ENCODE data around the gene NCR2. TPM values are rescaled to one million over a fixed set of nuclear protein-coding genes. Genes with fewer than 3 reads are reported as not detected.

Gene NCR2
- total RNA-seq (not detected in 2 replicates), polyA plus RNA-seq (not detected in 2 replicates)

- Histone ChIP-seq H2AFZ (no peak within 1 kb of the TSS), H3K36me3 (replicated peaks; ENCODE audit: insufficient read depth, low read depth) (no peaks in the 10 kb centered on the region), H3K4me2 (no peak within 1 kb of the TSS), H3K79me2 (no peaks in the 10 kb centered on the region), H3K9me2 (replicated peaks; ENCODE audit: insufficient read depth) (no peaks in the 10 kb centered on the region), H4K20me1 (ENCODE audit: insufficient read depth, poor library complexity, severe bottlenecking) (no peaks in the 10 kb centered on the region), H3K27me3 (peaks cover 15% of the 10 kb centered on the region), H3K4me3 (no peak within 1 kb of the TSS), H3K4me1 (ENCODE audit: insufficient read depth) (no peaks in the 10 kb centered on the region), H3K9me3 (ENCODE audit: low read depth) (no peaks in the 10 kb centered on the region), H3K27ac (no peak within 1 kb of the TSS)
- no peak for DNase-seq (ENCODE audit: low spot score)
- TF ChIP-seq EZH2phosphoT487 (IDR thresholded peaks at IDR 0.05; ENCODE audit: low read depth, severe bottlenecking, unreplicated experiment) = no peak
- TF ChIP-seq CTCF (IDR thresholded peaks at IDR 0.05; ENCODE audit: poor library complexity) = no peak
- TF ChIP-seq EZH2 (IDR thresholded peaks at IDR 0.05; ENCODE audit: borderline replicate concordance) = no peak
- WGBS (ENCODE audit: low lambda C conversion rate, missing lambda C conversion rate) = 89% methylated on average over 5 of the region's 5 CpGs
Measured at GRCh38 chr6:41335296-41335695, at the start of gene NCR2. Gene NCR2 (plus strand): TSS chr6:41335608. CDS start chr6:41335877, 269 bp downstream.

DNA sequence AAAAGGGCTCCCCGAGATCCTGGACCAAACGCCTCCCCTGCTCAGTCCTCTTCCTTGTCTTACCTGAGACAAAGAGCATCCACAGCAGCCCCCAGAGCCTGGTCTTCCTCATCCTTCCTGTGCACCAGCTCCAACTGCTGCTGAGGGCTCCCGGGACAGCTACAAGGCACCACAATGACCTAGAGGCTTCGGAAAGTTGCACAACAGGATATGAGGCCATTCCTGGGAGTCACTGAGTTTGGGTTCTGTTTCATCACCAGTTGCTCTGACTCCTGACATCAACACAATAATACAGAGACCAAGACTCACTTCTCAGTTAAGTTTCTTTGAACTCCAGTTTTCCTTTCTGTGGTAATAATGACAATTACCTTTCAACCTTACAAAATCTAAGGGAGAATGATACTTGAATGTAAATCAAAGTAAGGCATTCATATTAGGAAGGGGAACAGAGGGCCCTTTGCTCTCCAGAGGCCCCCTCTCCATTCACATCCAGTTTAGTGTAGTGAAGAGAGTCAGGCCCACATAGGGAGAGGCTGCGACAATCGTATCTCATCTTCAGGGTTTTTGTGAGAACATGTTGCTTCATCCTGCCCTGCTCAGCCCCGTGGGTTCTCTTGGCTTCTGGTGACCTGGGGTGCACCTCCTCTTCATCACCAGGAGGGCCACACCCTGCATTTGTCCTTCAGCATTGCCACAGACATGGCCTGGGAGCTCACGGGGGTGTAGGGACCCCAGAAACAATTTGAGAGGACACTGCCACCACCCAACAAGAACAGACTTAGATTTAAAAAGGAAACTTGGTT is 48.7 kb upstream of the NCR2 start, which contains the start of gene TREM1:
Gene TREM1 (minus strand): TSS at position 139 of the 803 bp plus-strand sequence. CDS start 27 bp downstream, at position 112.
- Histone ChIP-seq H3K4me1 (ENCODE audit: insufficient read depth) (peaks cover 3% of the 10 kb centered on the region), H3K36me3 (replicated peaks; ENCODE audit: insufficient read depth, low read depth) (no peaks in the 10 kb centered on the region), H3K9me2 (replicated peaks; ENCODE audit: insufficient read depth) (no peaks in the 10 kb centered on the region), H3K79me2 (no peaks in the 10 kb centered on the region), H3K27ac (peak within 1 kb of the TSS; percentile 64), H4K20me1 (ENCODE audit: insufficient read depth, poor library complexity, severe bottlenecking) (no peaks in the 10 kb centered on the region), H3K4me3 (no peak within 1 kb of the TSS), H2AFZ (no peak within 1 kb of the TSS), H3K4me2 (no peak within 1 kb of the TSS), H3K27me3 (no peaks in the 10 kb centered on the region), H3K9me3 (ENCODE audit: low read depth) (no peaks in the 10 kb centered on the region)
- WGBS (ENCODE audit: low lambda C conversion rate, missing lambda C conversion rate) = 75% methylated on average over 8 of the region's 8 CpGs
- peak; percentile 49 for DNase-seq (ENCODE audit: low spot score)
- TF ChIP-seq EZH2phosphoT487 (IDR thresholded peaks at IDR 0.05; ENCODE audit: low read depth, severe bottlenecking, unreplicated experiment) = no peak
- TF ChIP-seq CTCF (IDR thresholded peaks at IDR 0.05; ENCODE audit: poor library complexity) = no peak
- TF ChIP-seq EZH2 (IDR thresholded peaks at IDR 0.05; ENCODE audit: borderline replicate concordance) = no peak

GRCh38 chr6:41288030-41288753 is 47.2 kb upstream of the NCR2 start:
- no peak overlapping the region for H3K27ac ChIP-seq
- no peaks in the 10 kb centered on the region for H3K79me2 ChIP-seq
- H3K36me3 ChIP-seq (replicated peaks; ENCODE audit: insufficient read depth, low read depth) = no peaks in the 10 kb centered on the region
- peak; percentile 57 for DNase-seq (ENCODE audit: low spot score)
- H3K4me1 ChIP-seq (ENCODE audit: insufficient read depth) = peaks cover 3% of the 10 kb centered on the region
- H4K20me1 ChIP-seq (ENCODE audit: insufficient read depth, poor library complexity, severe bottlenecking) = no peaks in the 10 kb centered on the region
- H2AFZ ChIP-seq = no peak overlapping the region
- 58% methylated on average over 6 of the region's 6 CpGs for WGBS (ENCODE audit: low lambda C conversion rate, missing lambda C conversion rate)
- H3K4me3 ChIP-seq = no peak overlapping the region
- no peaks in the 10 kb centered on the region for H3K27me3 ChIP-seq
- TF ChIP-seq EZH2phosphoT487 (IDR thresholded peaks at IDR 0.05; ENCODE audit: low read depth, severe bottlenecking, unreplicated experiment) = no peak
- no peak for TF ChIP-seq EZH2 (IDR thresholded peaks at IDR 0.05; ENCODE audit: borderline replicate concordance)
- no peak for TF ChIP-seq CTCF (IDR thresholded peaks at IDR 0.05; ENCODE audit: poor library complexity)
- H3K9me3 ChIP-seq (ENCODE audit: low read depth) = no peaks in the 10 kb centered on the region
- H3K4me2 ChIP-seq = peak overlapping the region; percentile 18
- no peaks in the 10 kb centered on the region for H3K9me2 ChIP-seq (replicated peaks; ENCODE audit: insufficient read depth)

All from hepatocyte (in vitro differentiated cells).